ENCODE data around the gene RAB6A.
"Not testable (repeated sequence)": the region's sequence is repeated elsewhere in the genome, so short reads cannot be mapped to it uniquely, and the experiment has no call there.

The RAB6A gene

DNA sequence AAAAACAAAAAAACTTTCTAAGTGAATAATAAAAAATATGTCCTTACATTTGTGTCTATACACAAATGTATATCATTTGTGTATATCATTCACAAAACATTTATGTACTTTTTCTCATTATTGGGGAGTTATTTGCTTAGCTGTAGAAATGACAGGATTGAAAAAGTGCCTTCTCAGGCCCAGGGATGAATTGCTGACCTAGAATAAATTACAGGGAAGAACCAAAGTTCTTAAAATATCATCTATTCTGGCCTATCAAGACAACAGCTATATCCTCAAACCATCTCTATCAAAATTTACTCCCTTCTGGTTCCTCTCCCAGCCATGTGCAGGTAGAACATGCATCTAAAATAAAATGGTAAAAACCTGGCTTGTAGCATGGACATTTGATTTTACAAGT lies 1.9 kb upstream of the RAB6A start:
- DNase-seq (ENCODE audit: low read depth, low spot score), result no peak

DNA sequence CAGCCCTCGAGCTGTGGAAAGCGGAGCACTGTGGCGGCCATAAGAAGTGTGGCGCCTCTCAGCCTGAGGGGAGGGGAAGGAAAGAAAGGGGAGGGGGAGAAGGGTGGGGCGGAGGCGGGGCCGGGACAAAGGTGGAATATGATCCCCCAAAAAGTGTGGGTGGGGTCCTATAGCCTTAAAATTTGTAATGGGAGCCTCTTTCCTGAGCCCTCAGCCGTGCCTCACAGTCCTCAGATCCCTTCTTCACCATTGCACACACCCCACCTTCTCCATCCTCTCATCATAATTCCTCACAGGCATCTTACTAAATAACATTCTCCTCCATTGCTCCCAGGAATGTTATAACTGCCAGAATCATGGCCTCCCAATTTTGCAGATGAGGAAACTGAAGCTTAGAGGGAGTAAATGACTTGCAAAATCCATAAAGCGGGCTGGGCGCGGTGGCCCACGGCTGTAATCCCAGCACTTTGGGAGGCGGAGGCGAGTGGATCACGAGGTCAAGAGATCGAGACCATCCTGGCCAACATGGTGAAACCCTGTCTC lies 600 bp upstream of the RAB6A start:
- DNase-seq (ENCODE audit: low read depth, low spot score), result no peak

DNA sequence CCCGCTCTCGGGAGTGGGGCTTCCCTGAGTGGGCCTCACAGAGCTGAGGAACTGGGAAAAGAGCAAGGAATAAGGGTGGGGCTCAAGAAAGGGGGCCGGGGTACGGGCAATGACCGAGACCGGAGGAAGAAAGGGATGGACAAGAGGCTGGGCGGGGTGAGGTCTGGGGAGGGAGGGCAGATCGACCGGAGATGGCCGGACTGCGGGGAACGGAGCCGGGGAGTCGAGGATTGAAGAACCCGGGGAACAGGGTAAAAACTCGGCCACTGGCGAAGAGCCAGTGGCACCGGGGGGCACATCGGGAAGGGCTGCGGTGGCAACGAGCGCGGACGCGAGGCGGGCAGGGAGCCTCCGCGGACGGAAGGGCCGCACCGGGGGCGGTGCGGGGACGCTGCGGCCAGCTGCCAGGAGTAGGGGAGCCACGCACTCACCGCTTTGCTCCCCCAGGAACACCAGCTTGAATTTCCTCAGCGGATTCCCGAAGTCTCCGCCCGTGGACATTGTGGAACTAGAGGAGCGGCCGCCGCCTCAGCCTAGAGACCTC lies 667 bp downstream of the RAB6A start:
- DNase-seq (ENCODE audit: low read depth, low spot score), result no peak

- no peak for DNase-seq (ENCODE audit: low read depth, low spot score)
Observed at GRCh38 chr11:73759610-73760134, 1.2 kb downstream of the RAB6A start.

GRCh38 chr11:73758451-73758850 lies 2.4 kb downstream of the RAB6A start:
- no peak for DNase-seq (ENCODE audit: low read depth, low spot score)

DNA sequence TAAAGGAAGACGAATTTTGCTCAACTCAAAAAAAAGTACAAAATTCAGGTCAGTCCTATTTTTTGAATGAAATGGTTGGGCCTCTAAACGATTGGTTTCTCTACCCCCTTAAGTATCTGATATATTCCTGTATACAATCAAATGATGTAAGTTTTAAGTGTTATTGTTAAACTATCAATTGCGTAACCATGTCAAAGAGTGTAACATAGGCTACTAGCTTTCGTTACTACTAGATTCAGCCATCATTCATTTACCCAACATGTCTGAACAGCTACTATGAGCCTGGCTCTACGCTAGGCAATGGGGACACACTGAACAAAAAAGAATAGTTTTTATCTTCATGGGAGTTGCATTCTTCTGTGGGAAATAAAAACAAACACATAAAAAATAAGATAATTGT lies 3.3 kb downstream of the RAB6A start:
- no peak for DNase-seq (ENCODE audit: low read depth, low spot score)

DNA sequence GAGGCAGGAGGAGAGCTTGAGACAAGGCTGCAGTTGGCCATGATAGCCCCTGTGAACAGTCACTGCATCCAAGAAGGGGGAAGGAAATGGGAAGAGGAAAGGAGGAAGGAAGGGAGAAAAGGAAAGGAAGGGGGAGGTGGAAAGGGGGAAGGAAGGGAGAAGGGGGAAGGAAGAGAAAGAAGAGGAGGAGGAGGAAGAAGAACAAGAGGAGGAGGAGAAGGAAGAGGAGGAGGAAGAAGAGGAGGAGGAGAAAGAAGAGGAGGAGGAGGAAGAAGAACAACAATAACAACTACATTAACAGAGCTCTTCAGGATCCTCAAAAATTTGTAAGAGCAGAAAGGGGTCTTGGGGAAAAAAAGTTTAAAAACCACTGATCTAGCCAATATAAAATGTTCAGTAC lies 5.2 kb downstream of the RAB6A start:
- no peak for DNase-seq (ENCODE audit: low read depth, low spot score)

GRCh38 chr11:73753938-73754337 lies 6.9 kb downstream of the RAB6A start:
- DNase-seq (ENCODE audit: low read depth, low spot score), result no peak

GRCh38 chr11:73752903-73753302 lies 8.0 kb downstream of the RAB6A start:
- no peak for DNase-seq (ENCODE audit: low read depth, low spot score)

DNA sequence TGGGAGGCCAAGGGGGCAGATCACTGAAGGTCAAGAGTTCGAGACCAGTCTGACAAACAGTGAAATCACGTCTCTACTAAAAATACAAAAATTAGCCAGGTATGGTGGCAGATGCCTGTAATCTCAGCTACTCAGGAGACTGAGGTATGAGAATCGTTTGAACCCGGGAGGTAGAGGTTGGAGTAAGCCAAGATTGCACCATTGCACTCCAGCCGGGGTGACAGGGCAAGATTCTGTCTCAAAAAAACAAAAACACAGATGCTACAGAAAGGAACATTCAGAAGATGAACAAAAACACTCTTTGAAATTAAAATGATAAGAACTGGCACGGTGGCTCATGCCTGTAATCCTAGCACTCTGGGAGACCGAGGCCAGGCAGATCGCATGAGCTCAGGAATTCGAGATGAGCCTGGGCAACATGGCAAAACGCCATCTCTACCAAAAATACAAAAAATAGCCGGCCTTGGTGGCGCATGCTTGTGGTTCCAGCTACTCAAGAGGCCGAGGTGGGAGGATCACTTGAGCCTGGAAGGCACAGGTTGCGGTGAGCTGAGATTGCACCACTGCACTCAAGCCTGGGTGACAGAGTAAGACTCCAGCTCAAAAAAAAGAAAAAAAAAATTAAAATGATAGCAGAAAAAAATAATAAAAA lies 8.5 kb downstream of the RAB6A start:
- no peak for DNase-seq (ENCODE audit: low read depth, low spot score)

DNA sequence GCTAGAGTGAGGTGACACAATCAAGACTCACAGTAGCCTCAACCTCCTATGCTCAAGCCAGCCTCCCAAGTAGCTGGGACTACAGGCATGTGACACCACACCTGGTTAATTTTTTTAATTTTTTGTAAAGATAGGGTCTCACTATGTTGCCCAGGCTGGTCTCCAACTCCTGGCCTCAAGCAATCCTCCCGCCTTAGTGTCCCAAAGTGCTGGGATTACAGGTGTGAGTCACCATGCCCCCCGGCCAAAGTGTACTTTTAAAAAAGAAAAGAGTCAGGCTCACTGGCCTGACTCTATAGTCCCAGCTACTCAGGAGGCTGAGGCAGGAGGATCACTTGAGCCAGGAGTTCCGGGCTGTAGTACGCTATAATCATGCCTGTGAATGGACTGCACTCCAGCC lies 10.0 kb downstream of the RAB6A start:
- not testable (repeated sequence) for DNase-seq (ENCODE audit: low read depth, low spot score)

DNA sequence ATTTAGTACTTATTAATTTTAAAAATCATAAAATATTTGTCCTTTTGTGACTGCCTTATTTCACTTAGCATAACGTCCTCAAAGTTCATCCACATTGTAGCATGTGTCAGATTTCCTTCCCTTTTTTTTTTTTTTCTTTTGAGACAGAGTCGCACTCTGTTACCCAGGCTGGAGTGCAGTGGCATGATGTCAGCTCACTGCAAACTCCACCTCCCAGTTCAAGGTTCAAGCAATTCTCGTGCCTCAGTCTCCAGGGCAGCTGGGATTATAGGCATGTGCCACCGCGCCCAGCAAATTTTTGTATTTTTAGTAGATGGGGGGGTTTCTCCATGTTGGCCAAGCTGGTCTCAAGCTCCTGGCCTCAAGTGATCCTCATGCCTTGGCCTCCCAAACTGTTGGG lies 10.6 kb downstream of the RAB6A start:
- DNase-seq (ENCODE audit: low read depth, low spot score), result no peak

GRCh38 chr11:73749118-73749517 lies 11.8 kb downstream of the RAB6A start:
- no peak for DNase-seq (ENCODE audit: low read depth, low spot score)

GRCh38 chr11:73748300-73748699 lies 12.6 kb downstream of the RAB6A start:
- no peak for DNase-seq (ENCODE audit: low read depth, low spot score)

DNA sequence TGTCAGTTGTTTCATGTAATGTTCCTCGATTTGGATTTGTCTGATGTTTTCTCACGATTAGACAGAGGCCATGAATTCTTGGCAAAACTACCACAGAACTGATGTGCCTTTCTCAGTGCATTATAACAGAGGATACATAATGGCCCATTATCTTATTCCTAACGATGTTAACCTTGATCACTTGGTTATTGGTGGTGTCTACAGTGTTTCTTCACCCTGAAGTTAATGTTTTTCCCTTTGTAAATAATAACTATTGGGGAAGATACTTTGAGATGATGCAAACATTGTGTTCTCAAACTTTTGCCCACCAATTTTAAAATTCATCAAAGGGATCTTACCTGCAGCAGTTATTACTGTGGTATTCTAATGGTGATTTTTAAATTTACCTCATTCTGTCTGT lies 13.1 kb downstream of the RAB6A start:
- no peak for DNase-seq (ENCODE audit: low read depth, low spot score)

DNA sequence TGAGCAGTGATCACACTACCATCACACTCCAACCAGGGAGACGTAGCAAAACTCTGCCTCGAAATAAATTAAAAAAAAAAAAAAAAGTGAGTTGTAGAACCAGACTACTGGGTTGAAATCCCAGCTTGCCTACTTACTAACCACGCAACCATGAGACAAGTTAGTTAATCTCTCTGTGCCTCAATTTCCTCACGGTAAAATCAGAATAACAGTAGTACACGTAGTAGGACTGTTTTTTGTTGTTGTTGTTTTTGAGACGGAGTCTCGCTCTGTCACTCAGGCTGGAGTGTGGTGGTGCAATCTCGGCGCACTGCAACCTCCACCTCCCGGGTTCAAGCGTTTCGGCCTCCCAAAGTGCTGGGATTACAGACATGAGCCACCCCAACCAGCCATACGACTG lies 14.2 kb downstream of the RAB6A start:
- DNase-seq (ENCODE audit: low read depth, low spot score), result no peak

GRCh38 chr11:73743045-73743444 lies 17.8 kb downstream of the RAB6A start:
- no peak for DNase-seq (ENCODE audit: low read depth, low spot score)

DNA sequence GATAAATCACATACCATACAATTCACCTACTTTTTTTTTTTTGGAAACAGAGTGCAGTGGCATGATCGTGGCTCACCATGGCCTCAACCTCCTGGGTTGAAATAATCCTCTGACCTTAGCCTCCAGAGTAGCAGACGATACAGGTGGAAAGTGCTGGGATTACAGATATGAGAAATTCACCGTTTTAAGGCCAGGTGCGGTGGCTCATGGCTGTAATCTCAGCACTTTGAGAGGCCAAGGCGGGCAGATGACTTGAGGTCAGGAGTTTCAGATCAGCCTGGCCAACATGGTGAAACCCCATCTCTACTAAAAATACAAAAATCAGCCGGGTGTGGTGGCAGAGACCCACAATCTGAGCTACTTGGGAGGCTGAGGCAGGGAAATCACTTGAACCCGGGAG lies 24.9 kb downstream of the RAB6A start:
- DNase-seq (ENCODE audit: low read depth, low spot score), result not testable (repeated sequence)

DNA sequence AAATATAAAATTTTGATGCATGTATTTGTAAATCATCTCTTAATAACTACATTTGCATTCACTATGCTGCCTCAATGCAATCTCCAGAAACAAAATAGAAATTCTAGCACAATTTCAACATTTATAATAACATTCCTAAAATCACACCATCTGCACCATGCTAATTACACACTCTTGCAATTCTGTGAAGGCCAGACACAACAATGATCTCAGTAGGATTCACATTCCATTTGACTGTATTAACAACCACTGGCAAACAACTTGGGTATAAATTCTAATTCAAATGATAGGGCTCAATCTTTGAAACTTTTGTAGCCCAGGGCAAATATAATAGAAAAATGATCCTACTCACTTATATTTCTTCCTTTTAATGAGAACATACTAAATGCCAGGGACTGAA lies 25.9 kb downstream of the RAB6A start:
- no peak for DNase-seq (ENCODE audit: low read depth, low spot score)

DNA sequence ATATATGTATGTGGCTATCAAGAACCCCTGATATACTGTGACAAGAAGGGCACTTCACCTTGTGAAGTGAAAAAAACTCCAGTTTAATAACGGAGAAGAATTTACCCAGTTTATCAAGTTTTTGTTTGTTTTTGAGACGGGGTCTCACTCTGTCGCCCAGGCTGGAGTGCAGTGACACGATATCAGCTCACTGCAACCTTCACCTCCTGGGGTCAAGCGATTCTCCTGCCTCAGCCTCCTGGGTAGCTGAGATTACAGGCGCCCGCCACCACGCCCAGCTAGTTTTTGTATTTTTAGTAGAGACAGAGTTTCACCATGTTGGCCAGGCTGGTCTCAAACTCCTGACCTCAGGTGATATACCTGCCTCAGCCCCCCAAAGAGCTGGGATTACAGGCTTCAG lies 26.9 kb downstream of the RAB6A start:
- DNase-seq (ENCODE audit: low read depth, low spot score), result not testable (repeated sequence)

DNA sequence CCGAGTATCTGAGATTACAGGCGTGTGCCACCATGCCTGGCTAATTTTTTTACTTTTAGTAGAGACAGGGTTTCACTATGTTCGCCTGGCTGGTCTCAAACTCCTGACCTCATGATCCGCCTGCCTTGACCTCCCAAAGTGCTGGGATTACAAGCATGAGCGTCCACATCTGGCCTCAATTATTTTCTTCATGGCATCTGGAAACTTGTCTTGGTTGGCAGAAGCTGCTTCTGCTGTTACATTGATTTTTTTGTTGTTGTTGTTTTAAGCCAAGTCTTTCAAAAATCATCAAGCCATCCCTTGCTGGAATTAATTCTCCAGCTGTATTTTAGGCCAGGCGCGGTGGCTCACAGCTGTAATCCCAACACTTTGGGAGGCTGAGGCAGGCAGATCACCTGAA lies 27.9 kb downstream of the RAB6A start:
- not testable (repeated sequence) for DNase-seq (ENCODE audit: low read depth, low spot score)

DNA sequence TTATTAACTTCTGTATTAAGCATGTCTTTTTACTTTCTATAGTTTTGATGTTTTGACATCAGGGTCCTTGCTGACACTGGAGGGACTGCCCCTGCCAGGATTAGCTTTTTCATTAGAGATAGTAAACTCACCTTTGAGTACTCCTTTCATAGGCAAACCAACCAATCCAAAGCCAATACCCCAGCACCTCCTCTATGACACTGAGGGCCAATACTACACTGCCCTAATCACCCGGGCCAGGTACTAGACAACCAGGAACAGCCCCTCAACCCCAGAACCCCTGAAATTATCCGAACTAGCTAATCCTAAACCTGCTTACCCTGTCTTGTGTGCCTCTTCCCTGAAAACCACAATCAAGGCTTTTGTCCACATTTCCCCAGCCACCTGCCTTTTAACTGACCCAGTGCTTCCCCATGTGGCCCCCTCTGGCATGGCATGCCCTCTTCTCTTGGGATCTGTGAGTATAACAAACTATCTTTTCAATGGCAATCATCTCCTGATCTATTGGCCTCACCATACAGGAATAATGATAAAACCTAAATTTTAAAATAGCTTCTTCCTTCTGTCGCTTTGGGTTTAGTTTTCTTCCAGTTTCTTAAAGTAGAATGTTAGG lies 31.2 kb downstream of the RAB6A start:
- DNase-seq (ENCODE audit: low read depth, low spot score), result no peak

GRCh38 chr11:73728000-73728399 lies 32.9 kb downstream of the RAB6A start:
- no peak for DNase-seq (ENCODE audit: low read depth, low spot score)
